T-cell (primary cell): ENCODE measurements around the gene XRCC1. TPM values are rescaled to one million over a fixed set of nuclear protein-coding genes. Genes with fewer than 3 reads are reported as not detected.

Source experiments
- ATAC-seq, 4 experiments: fragments of 200-7000 bp in 3 of 4; fragments of 150-1000 bp in 1 of 4; cut with Tn5 transposase; replicated peaks in 1 of 4; 1 replicate in 3 of 4; 2 replicates in 1 of 4; pipeline ENCODE4 v1.10.0; 2021; ENCODE audit warnings: moderate library complexity in 3 of 4, mild to moderate bottlenecking in 2 of 4, moderate number of reproducible peaks in 1 of 4
- CTCF ChIA-PET, 2 donors: fragments of 300-600 bp; sonication (Branson Sonifier 250); formaldehyde crosslinking; loops; one replicate each; lab custom pipeline; 2022; ENCODE audit warnings: antibody characterized with exemption in 2 of 2; lab: Charles Lee
- POLR2A ChIA-PET, 2 donors: fragments of 300-600 bp; sonication (Branson Sonifier 250); formaldehyde crosslinking; loops; one replicate each; lab custom pipeline; 2022; ENCODE audit warnings: antibody characterized with exemption in 2 of 2; lab: Charles Lee
- DNase-seq, 35 experiments: peaks; one replicate each; pipeline versions ENCODE4 v3.0.0 to v3.0.0-alpha.2; 2013 to 2023
- H3K27ac ChIP-seq: one replicate; pipeline ENCODE4 v1.5.1; 2013; ENCODE audit warnings: low read length
- H3K27me3 ChIP-seq, 2 experiments: replicated peaks in 1 of 2; 1 replicate in 1 of 2; 2 replicates in 1 of 2; pipeline versions ENCODE4 v1.6.1 to v1.7.0; 2013; ENCODE audit warnings: low read length in 1 of 2, mixed read lengths in 1 of 2; ENCODE audit not compliant: control insufficient read depth in 2 of 2, insufficient read depth in 2 of 2; ENCODE audit errors: extremely low read depth in 1 of 2
- H3K36me3 ChIP-seq, 2 donors: 1 replicate in 1 of 2; 2 replicates in 1 of 2; pipeline versions ENCODE4 v1.6.1 to v1.7.0; 2013; ENCODE audit warnings: low read length in 1 of 2; ENCODE audit not compliant: control insufficient read depth in 2 of 2, insufficient read depth in 1 of 2; ENCODE audit errors: extremely low read depth in 1 of 2
- H3K4me1 ChIP-seq, 2 experiments: 1 replicate in 1 of 2; 2 replicates in 1 of 2; pipeline versions ENCODE4 v1.6.1 to v1.7.0; 2013; ENCODE audit warnings: low read length in 2 of 2, mixed read lengths in 1 of 2; ENCODE audit not compliant: insufficient read depth in 2 of 2, control insufficient read depth in 1 of 2; ENCODE audit errors: extremely low read depth in 1 of 2
- H3K4me3 ChIP-seq, 2 donors: 1 replicate in 1 of 2; 2 replicates in 1 of 2; pipeline versions ENCODE4 v1.5.1 to v1.7.0; 2013; ENCODE audit warnings: mild to moderate bottlenecking in 2 of 2, low read length in 1 of 2, moderate library complexity in 1 of 2; ENCODE audit not compliant: control insufficient read depth in 1 of 2; ENCODE audit errors: extremely low read depth in 1 of 2
- H3K9me3 ChIP-seq: 2 replicates; pipeline ENCODE4 v1.7.0; 2013
- H3K27ac Mint-ChIP-seq, 2 donors: one replicate each; pipeline ENCODE4 v1.8.0; 2020 to 2021; ENCODE audit warnings: mild to moderate bottlenecking in 2 of 2, mixed read lengths in 2 of 2
- H3K27me3 Mint-ChIP-seq, 2 donors: one replicate each; pipeline ENCODE4 v1.8.0; 2021 to 2022; ENCODE audit warnings: mixed read lengths in 2 of 2
- H3K36me3 Mint-ChIP-seq: one replicate; pipeline ENCODE4 v1.8.0; 2021; ENCODE audit warnings: mixed read lengths
- H3K4me1 Mint-ChIP-seq, 3 donors: one replicate each; pipeline ENCODE4 v1.8.0; 2020 to 2022; ENCODE audit warnings: mixed read lengths in 3 of 3, mild to moderate bottlenecking in 1 of 3
- H3K4me3 Mint-ChIP-seq, 3 donors: one replicate each; pipeline ENCODE4 v1.8.0; 2020 to 2022; ENCODE audit warnings: mild to moderate bottlenecking in 3 of 3, mixed read lengths in 3 of 3, moderate library complexity in 3 of 3
- H3K9me3 Mint-ChIP-seq, 3 donors: one replicate each; pipeline ENCODE4 v1.8.0; 2020 to 2022; ENCODE audit warnings: mixed read lengths in 3 of 3
- WGBS: methylation state at CpG from one replicate; pipeline ENCODE4 v1.1.5; 2013; ENCODE audit warnings: missing lambda C conversion rate; ENCODE audit not compliant: insufficient coverage; 5-methylcytosine and 5-hydroxymethylcytosine counted together
- total RNA-seq, 35 experiments: library from RNA in 6 of 35; stranded (reverse) in 6 of 35; fragments of 120-200 nt in 1 of 35; gene quantifications; one replicate each; pipeline versions ENCODE4 v1.2.1 to v1.2.4 and lab custom pipeline; 2013 to 2026

XRCC1 gene
- total RNA-seq, 5 donors from 2014 or later (not counting 1 experiment from before 2014, with no cell fraction given): 31.7 to 37.8 (median 35.4) TPM

- CTCF ChIA-PET: no interaction called here
- no peak overlapping the region for H3K4me3 Mint-ChIP-seq
- H3K36me3 Mint-ChIP-seq: peaks cover 48% of the 10 kb centered on the region
- Histone ChIP-seq H3K4me3 (no peak overlapping the region), H3K36me3 (peaks cover 25 to 46% of the 10 kb centered on the region in 2 donors), H3K4me1 (no peaks in the 10 kb centered on the region), H3K9me3 (no peaks in the 10 kb centered on the region), H3K27ac (no peak overlapping the region), H3K27me3 (no peaks in the 10 kb centered on the region)
- no peak overlapping the region for H3K27ac Mint-ChIP-seq
- H3K9me3 Mint-ChIP-seq: peaks cover 3 to 4% (median 3%) of the 10 kb centered on the region in 3 donors
- WGBS: 100% methylated on average over 7 of the region's 9 CpGs
- POLR2A ChIA-PET: no interaction called here
- H3K4me1 Mint-ChIP-seq: no peaks in the 10 kb centered on the region
- DNase-seq (no peak), ATAC-seq (no peak)
- H3K27me3 Mint-ChIP-seq: no peaks in the 10 kb centered on the region
Observed at GRCh38 chr19:43544077-43544476, 31.2 kb downstream of the XRCC1 start.

GRCh38 chr19:43541920-43542650 lies 33.2 kb downstream of the XRCC1 start:
- ATAC-seq (no peak), DNase-seq (no peak)
- Histone ChIP-seq H3K27me3 (no peaks in the 10 kb centered on the region), H3K9me3 (no peaks in the 10 kb centered on the region), H3K4me1 (no peaks in the 10 kb centered on the region), H3K4me3 (no peak overlapping the region), H3K27ac (no peak overlapping the region), H3K36me3 (peaks cover 32 to 49% of the 10 kb centered on the region in 2 donors)
- H3K4me1 Mint-ChIP-seq: no peaks in the 10 kb centered on the region
- peaks cover 5 to 10% (median 6%) of the 10 kb centered on the region in 3 donors for H3K9me3 Mint-ChIP-seq
- peaks cover 57% of the 10 kb centered on the region for H3K36me3 Mint-ChIP-seq
- POLR2A ChIA-PET: no interaction called here
- CTCF ChIA-PET: no interaction called here
- no peak overlapping the region for H3K27ac Mint-ChIP-seq
- H3K4me3 Mint-ChIP-seq: no peak overlapping the region
- WGBS: no CpG with 5 or more reads among the region's 5 CpGs
- no peaks in the 10 kb centered on the region for H3K27me3 Mint-ChIP-seq

GRCh38 chr19:43540381-43540780 lies 34.9 kb downstream of the XRCC1 start:
- no peaks in the 10 kb centered on the region for H3K4me1 ChIP-seq
- no peaks in the 10 kb centered on the region for H3K27me3 ChIP-seq
- WGBS: 96% methylated on average over 2 of the region's 3 CpGs
- no peak for DNase-seq
- Mint-ChIP-seq H3K27me3 (no peaks in the 10 kb centered on the region), H3K4me3 (no peak overlapping the region), H3K36me3 (peaks cover 55% of the 10 kb centered on the region), H3K4me1 (peaks cover 2 to 3% (median 2%) of the 10 kb centered on the region in 3 donors), H3K9me3 (peaks cover 5 to 10% (median 6%) of the 10 kb centered on the region in 3 donors), H3K27ac (peak overlapping the region in 1 of 2 donors; percentile 23)
- no peak overlapping the region for H3K27ac ChIP-seq
- no peaks in the 10 kb centered on the region for H3K9me3 ChIP-seq
- H3K4me3 ChIP-seq: no peak overlapping the region
- ATAC-seq: no peak
- peaks cover 30 to 41% of the 10 kb centered on the region in 2 donors for H3K36me3 ChIP-seq
- POLR2A ChIA-PET: no interaction called here
- CTCF ChIA-PET: no interaction called here

GRCh38 chr19:43538922-43539321 lies 36.4 kb downstream of the XRCC1 start:
- no peak overlapping the region for H3K4me3 Mint-ChIP-seq
- peaks cover 3 to 7% (median 5%) of the 10 kb centered on the region in 3 donors for H3K4me1 Mint-ChIP-seq
- peaks cover 49% of the 10 kb centered on the region for H3K36me3 Mint-ChIP-seq
- POLR2A ChIA-PET: no interaction called here
- peaks cover 5 to 10% (median 6%) of the 10 kb centered on the region in 3 donors for H3K9me3 Mint-ChIP-seq
- H3K4me1 ChIP-seq: peaks cover 0 to 5% of the 10 kb centered on the region in 2 experiments
- no peaks in the 10 kb centered on the region for H3K27me3 Mint-ChIP-seq
- no peak overlapping the region for H3K4me3 ChIP-seq
- H3K27ac Mint-ChIP-seq: no peak overlapping the region
- H3K27ac ChIP-seq: no peak overlapping the region
- CTCF ChIA-PET: no interaction called here
- peaks cover 19 to 34% of the 10 kb centered on the region in 2 donors for H3K36me3 ChIP-seq
- H3K9me3 ChIP-seq: no peaks in the 10 kb centered on the region
- ATAC-seq (no peak), DNase-seq (no peak)
- no peaks in the 10 kb centered on the region for H3K27me3 ChIP-seq

- Mint-ChIP-seq H3K36me3 (peaks cover 23% of the 10 kb centered on the region), H3K27me3 (no peaks in the 10 kb centered on the region), H3K4me1 (peaks cover 13 to 23% (median 21%) of the 10 kb centered on the region in 3 donors), H3K4me3 (peak overlapping the region in 1 of 3 donors; percentile 43), H3K9me3 (peaks cover 5 to 10% (median 6%) of the 10 kb centered on the region in 3 donors), H3K27ac (peak overlapping the region; percentile 75 to 94)
- H3K36me3 ChIP-seq: peaks cover 7 to 11% of the 10 kb centered on the region in 2 donors
- no peak overlapping the region for H3K27ac ChIP-seq
- no peak for ATAC-seq
- 89% methylated on average over 34 of the region's 62 CpGs for WGBS
- H3K27me3 ChIP-seq: no peaks in the 10 kb centered on the region
- no peak overlapping the region for H3K4me3 ChIP-seq
- peak in 11 of 35 experiments; percentile 10 to 43 (median 29) for DNase-seq
- ChIA-PET POLR2A (no interaction called here), CTCF (interaction anchor here in 1 of 2 donors (0.7 kb wide), 1 partner anchor 1124 kb away, joined by 5 read pairs; no protein-coding TSS in a partner anchor)
- H3K9me3 ChIP-seq: no peaks in the 10 kb centered on the region
- H3K4me1 ChIP-seq: peaks cover 2 to 23% of the 10 kb centered on the region in 2 experiments
Observed at GRCh38 chr19:43534816-43535761, 40.2 kb downstream of the XRCC1 start.

- 96% methylated on average over 4 of the region's 17 CpGs for WGBS
- H3K27ac Mint-ChIP-seq: peak overlapping the region; percentile 93 to 94
- ATAC-seq: no peak
- H3K36me3 ChIP-seq: peaks cover 7 to 11% of the 10 kb centered on the region in 2 donors
- DNase-seq: no peak
- peaks cover 13 to 23% (median 21%) of the 10 kb centered on the region in 3 donors for H3K4me1 Mint-ChIP-seq
- peak overlapping the region in 1 of 2 donors; percentile 69 for H3K4me3 ChIP-seq
- CTCF ChIA-PET: interaction anchor here in 1 of 2 donors (0.6 to 3.4 kb wide), 3 partner anchors 14 to 1125 kb away, joined by 3 to 24 read pairs (median 5); no protein-coding TSS in a partner anchor
- no peaks in the 10 kb centered on the region for H3K9me3 ChIP-seq
- H3K27me3 Mint-ChIP-seq: no peaks in the 10 kb centered on the region
- H3K27me3 ChIP-seq: no peaks in the 10 kb centered on the region
- peaks cover 18% of the 10 kb centered on the region for H3K36me3 Mint-ChIP-seq
- POLR2A ChIA-PET: interaction anchor here in 1 of 2 donors (0.6 kb wide), 2 partner anchors 63 to 92 kb away, joined by 4 to 15 read pairs; no protein-coding TSS in a partner anchor
- peaks cover 4 to 10% (median 5%) of the 10 kb centered on the region in 3 donors for H3K9me3 Mint-ChIP-seq
- H3K4me1 ChIP-seq: peaks cover 2 to 23% of the 10 kb centered on the region in 2 experiments
- peak overlapping the region; percentile 69 for H3K27ac ChIP-seq
- H3K4me3 Mint-ChIP-seq: peak overlapping the region; percentile 88 to 90 (median 88)
Observed at GRCh38 chr19:43534305-43534815, 41.0 kb downstream of the XRCC1 start.
